DOHH2 (cell line): ENCODE measurements around the gene NENF.

Source experiments
- H3F3A ChIP-seq: fragments of 200-600 bp; sonication (generic), shearing (Covaris generic); 2 replicates; pipeline ENCODE4 v1.6.0; 2016; ENCODE audit warnings: antibody characterized with exemption, mild to moderate bottlenecking; ENCODE audit not compliant: control insufficient read depth, insufficient read depth
- H3K27ac ChIP-seq: fragments of 200-600 bp; sonication (generic); 2 replicates; pipeline ENCODE4 v1.5.1; 2014; ENCODE audit warnings: low read depth, mild to moderate bottlenecking, low read length, moderate library complexity
- H3K27me3 ChIP-seq: fragments of 200-600 bp; sonication (generic); 2 replicates; pipeline ENCODE4 v1.6.1; 2014; ENCODE audit warnings: mild to moderate bottlenecking, low read length, mixed read lengths; ENCODE audit not compliant: control insufficient read depth
- H3K36me3 ChIP-seq: fragments of 200-600 bp; sonication (generic); 2 replicates; pipeline ENCODE4 v1.6.1; 2014; ENCODE audit warnings: mild to moderate bottlenecking, low read length, moderate library complexity, mixed read lengths; ENCODE audit not compliant: control insufficient read depth
- H3K4me1 ChIP-seq: fragments of 200-600 bp; sonication (generic); 2 replicates; pipeline ENCODE4 v1.6.1; 2014; ENCODE audit warnings: mild to moderate bottlenecking, low read length, mixed read lengths; ENCODE audit not compliant: control insufficient read depth
- H3K4me2 ChIP-seq: fragments of 200-600 bp; sonication (generic); 2 replicates; pipeline ENCODE4 v1.6.0; 2014; ENCODE audit warnings: mild to moderate bottlenecking, low read length, moderate library complexity
- H3K4me3 ChIP-seq: fragments of 200-600 bp; sonication (generic); 2 replicates; pipeline ENCODE4 v1.5.1; 2014; ENCODE audit warnings: mild to moderate bottlenecking, low read length, mixed read lengths
- H3K79me2 ChIP-seq: fragments of 200-600 bp; sonication (generic); 2 replicates; pipeline ENCODE4 v1.6.1; 2014; ENCODE audit warnings: mild to moderate bottlenecking, low read length, mixed read lengths; ENCODE audit not compliant: control insufficient read depth
- H3K9me2 ChIP-seq: fragments of 200-600 bp; sonication (generic); replicated peaks from 2 replicates; pipeline ENCODE4 v1.6.1; 2014; ENCODE audit warnings: mild to moderate bottlenecking, low read length, mixed read lengths; ENCODE audit not compliant: control insufficient read depth
- H3K9me3 ChIP-seq: fragments of 200-600 bp; sonication (generic); 2 replicates; pipeline ENCODE4 v1.6.1; 2014; ENCODE audit warnings: antibody characterized with exemption, low read length, mixed read lengths; ENCODE audit not compliant: control insufficient read depth, insufficient read depth
- H4K20me1 ChIP-seq: fragments of 200-600 bp; sonication (generic); 2 replicates; pipeline ENCODE4 v1.6.0; 2014; ENCODE audit warnings: low read depth, mild to moderate bottlenecking, antibody characterized with exemption, low read length, moderate library complexity; ENCODE audit not compliant: control insufficient read depth, insufficient read depth
- EZH2phosphoT487 ChIP-seq: fragments of 200-600 bp; sonication (generic); IDR thresholded peaks from 2 replicates; pipeline ENCODE4 v1.6.1; 2017; ENCODE audit warnings: borderline replicate concordance, mild to moderate bottlenecking, antibody characterized with exemption, low read length, moderate library complexity, mixed read lengths
- TF ChIP-seq, protein P1 (sequence below): fragments of 200-600 bp; sonication (generic); IDR thresholded peaks from one replicate; pipeline ENCODE4 v1.5.1; 2014; ENCODE audit warnings: antibody characterized with exemption, mild to moderate bottlenecking, low read depth, low read length; ENCODE audit not compliant: poor library complexity, severe bottlenecking

The NENF gene

DNA sequence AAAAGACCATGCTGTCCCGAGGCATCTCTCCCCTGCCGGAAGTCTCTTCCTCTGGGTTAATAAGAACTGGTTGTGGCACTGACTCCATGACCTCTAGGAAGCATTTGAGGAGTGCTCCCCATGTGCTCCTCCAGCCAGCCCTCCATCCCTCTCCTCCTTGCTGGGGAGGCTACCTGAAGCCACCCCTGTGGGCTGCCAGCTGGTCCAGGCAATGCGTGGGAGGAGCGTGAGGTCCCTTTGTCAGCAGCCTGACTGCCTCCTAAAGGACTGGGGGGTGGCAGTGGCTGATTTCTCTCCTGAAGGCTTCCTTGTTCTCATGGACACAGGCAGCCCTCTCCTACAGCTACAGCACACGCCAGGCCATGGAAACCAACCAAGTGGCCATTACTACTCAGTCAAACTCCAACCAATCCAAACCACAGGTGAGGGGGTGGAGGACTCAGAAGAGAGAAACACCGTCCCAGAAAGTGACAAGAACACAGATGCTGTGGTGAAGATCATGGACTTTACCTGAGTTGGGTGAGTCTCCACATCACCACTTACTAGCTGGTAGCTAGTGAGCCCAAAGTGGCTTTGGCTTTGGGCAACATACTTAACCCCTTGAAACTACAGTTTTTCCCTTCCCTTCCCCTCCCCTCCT, 35.2 kb downstream of the NENF start:
- Histone ChIP-seq H3K4me1 (no peaks in the 10 kb centered on the region), H3K36me3 (no peaks in the 10 kb centered on the region), H4K20me1 (no peaks in the 10 kb centered on the region), H3F3A (no peaks in the 10 kb centered on the region), H3K4me3 (no peak overlapping the region), H3K9me2 (no peaks in the 10 kb centered on the region), H3K27me3 (no peaks in the 10 kb centered on the region), H3K79me2 (no peaks in the 10 kb centered on the region), H3K4me2 (no peak overlapping the region), H3K9me3 (no peaks in the 10 kb centered on the region), H3K27ac (no peak overlapping the region)
- no peak for TF ChIP-seq EZH2phosphoT487
- TF ChIP-seq, protein P1, sequence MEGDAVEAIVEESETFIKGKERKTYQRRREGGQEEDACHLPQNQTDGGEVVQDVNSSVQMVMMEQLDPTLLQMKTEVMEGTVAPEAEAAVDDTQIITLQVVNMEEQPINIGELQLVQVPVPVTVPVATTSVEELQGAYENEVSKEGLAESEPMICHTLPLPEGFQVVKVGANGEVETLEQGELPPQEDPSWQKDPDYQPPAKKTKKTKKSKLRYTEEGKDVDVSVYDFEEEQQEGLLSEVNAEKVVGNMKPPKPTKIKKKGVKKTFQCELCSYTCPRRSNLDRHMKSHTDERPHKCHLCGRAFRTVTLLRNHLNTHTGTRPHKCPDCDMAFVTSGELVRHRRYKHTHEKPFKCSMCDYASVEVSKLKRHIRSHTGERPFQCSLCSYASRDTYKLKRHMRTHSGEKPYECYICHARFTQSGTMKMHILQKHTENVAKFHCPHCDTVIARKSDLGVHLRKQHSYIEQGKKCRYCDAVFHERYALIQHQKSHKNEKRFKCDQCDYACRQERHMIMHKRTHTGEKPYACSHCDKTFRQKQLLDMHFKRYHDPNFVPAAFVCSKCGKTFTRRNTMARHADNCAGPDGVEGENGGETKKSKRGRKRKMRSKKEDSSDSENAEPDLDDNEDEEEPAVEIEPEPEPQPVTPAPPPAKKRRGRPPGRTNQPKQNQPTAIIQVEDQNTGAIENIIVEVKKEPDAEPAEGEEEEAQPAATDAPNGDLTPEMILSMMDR: no peak

GRCh38 chr1:212470059-212470458, 37.3 kb downstream of the NENF start:
- Histone ChIP-seq H3K79me2 (no peaks in the 10 kb centered on the region), H3K4me2 (no peak overlapping the region), H3K9me2 (no peaks in the 10 kb centered on the region), H3K27me3 (no peaks in the 10 kb centered on the region), H4K20me1 (no peaks in the 10 kb centered on the region), H3F3A (no peaks in the 10 kb centered on the region), H3K9me3 (no peaks in the 10 kb centered on the region), H3K36me3 (no peaks in the 10 kb centered on the region), H3K4me1 (no peaks in the 10 kb centered on the region), H3K27ac (no peak overlapping the region), H3K4me3 (no peak overlapping the region)
- no peak for TF ChIP-seq EZH2phosphoT487
- TF ChIP-seq, protein P1: no peak

DNA sequence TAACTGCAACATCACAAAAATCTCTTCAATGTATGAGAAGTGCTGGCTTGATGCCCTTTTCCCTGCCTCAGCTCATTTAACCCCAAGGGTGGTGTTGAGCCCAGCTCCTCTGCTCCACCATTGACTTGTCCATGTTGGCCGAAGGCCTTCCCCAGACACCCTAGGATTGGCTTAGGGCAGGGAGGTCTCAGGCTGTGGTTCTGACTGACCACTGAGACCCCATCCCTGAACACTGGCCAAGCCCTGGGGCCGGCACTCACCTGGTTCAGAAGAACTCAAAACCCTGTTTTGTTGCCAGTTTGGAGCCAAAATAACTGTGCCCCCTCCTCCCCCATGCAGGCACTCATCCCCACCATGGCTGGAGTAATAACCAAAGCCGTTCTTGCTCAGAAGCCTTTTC, 38.6 kb downstream of the NENF start:
- Histone ChIP-seq H4K20me1 (no peaks in the 10 kb centered on the region), H3K36me3 (no peaks in the 10 kb centered on the region), H3K27me3 (no peaks in the 10 kb centered on the region), H3K9me3 (no peaks in the 10 kb centered on the region), H3K4me3 (no peak overlapping the region), H3K4me2 (no peak overlapping the region), H3F3A (no peaks in the 10 kb centered on the region), H3K9me2 (no peaks in the 10 kb centered on the region), H3K4me1 (no peaks in the 10 kb centered on the region), H3K79me2 (no peaks in the 10 kb centered on the region), H3K27ac (no peak overlapping the region)
- TF ChIP-seq, protein P1: no peak
- no peak for TF ChIP-seq EZH2phosphoT487
